ENCODE data around the gene AMMECR1. TPM values are rescaled to one million over a fixed set of nuclear protein-coding genes. Genes with fewer than 3 reads are reported as not detected.
A peak's percentile ranks its signal among the peaks of the same experiment; 100 is the strongest.

AMMECR1 gene
- total RNA-seq, 2 donors from 2014 or later: 10.4 to 14.4 TPM

DNA sequence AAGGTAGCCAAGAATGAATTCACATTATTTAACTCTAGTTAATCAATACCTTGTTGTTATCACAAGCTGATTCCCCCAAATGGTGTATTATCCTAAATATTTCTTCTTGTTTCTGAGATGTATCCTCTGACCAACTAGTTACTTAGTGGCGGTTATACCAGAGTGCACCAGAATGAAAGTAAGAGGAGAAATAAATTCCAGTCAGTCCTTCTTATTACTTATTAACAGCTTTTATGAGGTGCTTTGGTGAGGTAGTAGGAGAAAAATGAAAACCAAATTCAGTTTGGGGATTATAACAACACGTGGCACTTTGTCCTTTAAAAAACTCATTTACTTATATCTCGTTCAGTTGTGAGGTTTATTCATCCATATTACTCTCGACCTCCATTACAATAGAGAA, 101.9 kb downstream of the AMMECR1 start:
- Histone ChIP-seq H3K27ac (no peak overlapping the region), H3K27me3 (no peaks in the 10 kb centered on the region)

DNA sequence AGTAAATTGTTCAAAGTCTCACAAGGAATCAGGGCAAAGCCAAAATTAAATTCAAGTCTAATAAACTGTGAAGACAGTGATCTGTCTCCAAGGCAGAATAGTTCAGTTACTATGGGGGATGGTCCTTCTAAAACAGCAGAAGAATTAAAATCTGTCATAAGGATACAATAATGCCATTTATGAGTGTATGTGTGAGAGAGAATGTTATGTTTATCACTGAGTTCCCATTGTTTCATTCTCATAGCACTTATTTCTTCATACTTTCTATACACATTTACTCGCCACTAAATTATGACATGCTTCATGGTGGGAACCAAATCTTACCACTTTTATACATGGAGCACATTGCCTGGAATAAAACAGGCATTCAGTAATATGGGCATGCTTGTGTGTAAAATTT, 102.5 kb downstream of the AMMECR1 start:
- Histone ChIP-seq H3K4me3 (no peak overlapping the region), H3K27ac (no peak overlapping the region), H3K36me3 (no peaks in the 10 kb centered on the region), H3K9me3 (no peaks in the 10 kb centered on the region), H3K9ac (ENCODE audit: low read depth in 2 of 2, low read length in 2 of 2) (no peak overlapping the region), H3K27me3 (no peaks in the 10 kb centered on the region), H3K4me1 (no peaks in the 10 kb centered on the region)
- intact Hi-C loops (cut with DNase I): no loop called here
- TF ChIP-seq, protein P1, sequence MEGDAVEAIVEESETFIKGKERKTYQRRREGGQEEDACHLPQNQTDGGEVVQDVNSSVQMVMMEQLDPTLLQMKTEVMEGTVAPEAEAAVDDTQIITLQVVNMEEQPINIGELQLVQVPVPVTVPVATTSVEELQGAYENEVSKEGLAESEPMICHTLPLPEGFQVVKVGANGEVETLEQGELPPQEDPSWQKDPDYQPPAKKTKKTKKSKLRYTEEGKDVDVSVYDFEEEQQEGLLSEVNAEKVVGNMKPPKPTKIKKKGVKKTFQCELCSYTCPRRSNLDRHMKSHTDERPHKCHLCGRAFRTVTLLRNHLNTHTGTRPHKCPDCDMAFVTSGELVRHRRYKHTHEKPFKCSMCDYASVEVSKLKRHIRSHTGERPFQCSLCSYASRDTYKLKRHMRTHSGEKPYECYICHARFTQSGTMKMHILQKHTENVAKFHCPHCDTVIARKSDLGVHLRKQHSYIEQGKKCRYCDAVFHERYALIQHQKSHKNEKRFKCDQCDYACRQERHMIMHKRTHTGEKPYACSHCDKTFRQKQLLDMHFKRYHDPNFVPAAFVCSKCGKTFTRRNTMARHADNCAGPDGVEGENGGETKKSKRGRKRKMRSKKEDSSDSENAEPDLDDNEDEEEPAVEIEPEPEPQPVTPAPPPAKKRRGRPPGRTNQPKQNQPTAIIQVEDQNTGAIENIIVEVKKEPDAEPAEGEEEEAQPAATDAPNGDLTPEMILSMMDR (IDR thresholded peaks at IDR 0.05): no peak
- no peak for DNase-seq

More for the DNA sequence above, 101.9 kb downstream of the AMMECR1 start:
- TF ChIP-seq, protein P1 (IDR thresholded peaks at IDR 0.05): no peak
- H3K36me3 ChIP-seq: no peaks in the 10 kb centered on the region
- H3K4me1 ChIP-seq: no peaks in the 10 kb centered on the region
- no peak overlapping the region for H3K9ac ChIP-seq (ENCODE audit: low read depth in 2 of 2, low read length in 2 of 2)
- no peak for DNase-seq
- H3K9me3 ChIP-seq: no peaks in the 10 kb centered on the region
- intact Hi-C loops (cut with DNase I): no loop called here
- no peak overlapping the region for H3K4me3 ChIP-seq

DNA sequence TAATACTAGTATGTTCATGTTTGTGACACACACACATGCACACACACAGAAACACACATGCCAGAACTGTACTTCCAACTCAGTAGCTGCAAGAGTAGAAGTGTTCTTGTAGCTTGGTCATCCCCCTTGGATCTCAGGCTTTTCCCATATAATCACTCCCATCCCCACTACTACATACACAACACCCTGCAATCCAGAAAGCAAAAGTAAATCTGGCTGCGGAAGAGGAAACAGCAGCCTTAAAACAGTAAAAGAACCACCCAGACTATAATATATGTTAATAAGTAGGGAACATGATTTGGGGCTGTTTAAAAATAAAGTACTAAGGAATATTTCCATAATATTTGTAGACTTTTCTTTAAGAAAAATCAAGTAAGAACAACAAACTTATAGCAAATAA, 103.2 kb downstream of the AMMECR1 start:
- TF ChIP-seq, protein P1 (IDR thresholded peaks at IDR 0.05): no peak
- no peaks in the 10 kb centered on the region for H3K4me1 ChIP-seq
- no peak overlapping the region for H3K4me3 ChIP-seq
- H3K9me3 ChIP-seq: no peaks in the 10 kb centered on the region
- no peak overlapping the region for H3K27ac ChIP-seq
- no peaks in the 10 kb centered on the region for H3K36me3 ChIP-seq
- H3K9ac ChIP-seq (ENCODE audit: low read depth in 2 of 2, low read length in 2 of 2): no peak overlapping the region
- intact Hi-C loops (cut with DNase I): no loop called here
- no peaks in the 10 kb centered on the region for H3K27me3 ChIP-seq
- no peak for DNase-seq

DNA sequence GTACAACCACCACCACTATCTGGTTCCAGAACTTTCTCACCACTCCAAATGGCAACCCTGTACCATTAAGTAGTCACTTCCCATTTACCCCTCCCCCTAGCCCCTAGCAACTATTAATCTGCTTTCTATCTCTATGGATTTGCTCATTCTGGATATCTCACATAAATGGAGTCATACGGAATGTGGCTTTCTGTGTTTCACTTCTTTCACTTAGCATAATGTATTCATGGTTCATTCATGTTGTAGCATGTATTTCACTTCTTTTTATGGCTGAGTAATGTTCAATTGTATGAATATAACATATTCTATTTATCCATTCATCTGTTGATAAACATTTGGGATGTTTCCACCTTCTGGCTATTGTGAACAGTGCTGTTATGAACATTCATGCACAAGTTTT, 104.7 kb downstream of the AMMECR1 start:
- no peak overlapping the region for H3K27ac ChIP-seq
- no peak overlapping the region for H3K9ac ChIP-seq (ENCODE audit: low read depth in 2 of 2, low read length in 2 of 2)
- intact Hi-C loops (cut with DNase I): no loop called here
- H3K27me3 ChIP-seq: no peaks in the 10 kb centered on the region
- TF ChIP-seq, protein P1 (IDR thresholded peaks at IDR 0.05): no peak
- DNase-seq: no peak
- no peaks in the 10 kb centered on the region for H3K36me3 ChIP-seq
- H3K9me3 ChIP-seq: no peaks in the 10 kb centered on the region
- no peaks in the 10 kb centered on the region for H3K4me1 ChIP-seq
- no peak overlapping the region for H3K4me3 ChIP-seq

DNA sequence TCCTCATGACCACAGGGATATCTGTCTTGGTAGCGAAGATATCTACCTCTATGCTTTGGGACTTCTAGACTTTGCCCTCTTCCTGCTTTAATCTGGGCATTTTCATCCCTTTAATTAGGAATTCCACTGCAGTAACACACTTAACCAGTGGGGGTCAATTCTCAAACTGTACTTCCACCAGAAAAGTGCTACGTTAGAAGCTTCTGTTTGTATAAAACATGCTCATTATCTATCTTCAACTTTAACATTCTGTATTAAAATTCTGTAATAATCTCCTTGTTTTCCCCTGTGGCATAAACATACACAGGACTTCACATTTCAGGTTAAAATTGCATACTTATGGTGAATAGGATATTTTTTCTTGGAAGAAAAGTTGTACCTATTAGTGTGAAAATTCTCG, 105.6 kb downstream of the AMMECR1 start:
- H3K27ac ChIP-seq: no peak overlapping the region
- intact Hi-C loops (cut with DNase I): no loop called here

More for the DNA sequence above, 105.6 kb downstream of the AMMECR1 start:
- no peak for DNase-seq
- H3K4me1 ChIP-seq: no peaks in the 10 kb centered on the region
- no peaks in the 10 kb centered on the region for H3K36me3 ChIP-seq
- no peak overlapping the region for H3K9ac ChIP-seq (ENCODE audit: low read depth in 2 of 2, low read length in 2 of 2)
- H3K27me3 ChIP-seq: no peaks in the 10 kb centered on the region
- TF ChIP-seq, protein P1 (IDR thresholded peaks at IDR 0.05): peak; percentile 12
- no peaks in the 10 kb centered on the region for H3K9me3 ChIP-seq
- H3K4me3 ChIP-seq: no peak overlapping the region

All from colonic mucosa (tissue), 4 donors.